Aorta (tissue), 5 donors: ENCODE data around the gene YIF1A. TPM values are rescaled to one million over a fixed set of nuclear protein-coding genes. Genes with fewer than 3 reads are reported as not detected.
"Not testable (repeated sequence)": the region's sequence is repeated elsewhere in the genome, so short reads cannot be mapped to it uniquely, and the experiment has no call there.

Experiments
- ATAC-seq: fragments of 200-7000 bp; cut with Tn5 transposase; one replicate; pipeline ENCODE4 v1.9.1; 2022; ENCODE audit warnings: moderate library complexity; ENCODE audit not compliant: low FRiP score
- DNase-seq, 2 donors: peaks; one replicate each; pipeline ENCODE4 v3.0.0-alpha.2; 2020
- H3K27ac ChIP-seq, 2 donors: one replicate each; pipeline ENCODE4 v1.5.1; 2013; ENCODE audit warnings: low read length in 2 of 2, mild to moderate bottlenecking in 2 of 2, moderate library complexity in 2 of 2, control low read depth in 1 of 2, inconsistent platforms in 1 of 2, low read depth in 1 of 2
- H3K27me3 ChIP-seq, 2 donors: one replicate each; pipeline ENCODE4 v1.6.1; 2013; ENCODE audit warnings: control low read depth in 1 of 2, low read length in 1 of 2, mild to moderate bottlenecking in 1 of 2, moderate library complexity in 1 of 2; ENCODE audit not compliant: insufficient read depth in 2 of 2, control insufficient read depth in 1 of 2
- H3K36me3 ChIP-seq, 2 donors: one replicate each; pipeline ENCODE4 v1.6.1; 2013; ENCODE audit warnings: control low read depth in 1 of 2, low read length in 1 of 2, mild to moderate bottlenecking in 1 of 2; ENCODE audit not compliant: insufficient read depth in 2 of 2, control insufficient read depth in 1 of 2
- H3K4me1 ChIP-seq, 2 donors: one replicate each; pipeline ENCODE4 v1.6.1; 2013; ENCODE audit warnings: low read length in 2 of 2, control low read depth in 1 of 2, mild to moderate bottlenecking in 1 of 2, moderate library complexity in 1 of 2; ENCODE audit not compliant: insufficient read depth in 2 of 2, control insufficient read depth in 1 of 2
- H3K4me3 ChIP-seq, 2 donors: one replicate each; pipeline ENCODE4 v1.5.1; 2013; ENCODE audit warnings: low read length in 2 of 2, control low read depth in 1 of 2, mild to moderate bottlenecking in 1 of 2
- H3K9me3 ChIP-seq: one replicate; pipeline ENCODE4 v1.6.1; 2013; ENCODE audit warnings: mild to moderate bottlenecking, low read length; ENCODE audit not compliant: control insufficient read depth
- WGBS, 2 donors: extraction: QIAGEN DNeasy Blood & Tissue Kit; methylation state at CpG; one replicate each; pipeline ENCODE4 v1.1.7; 2013; 5-methylcytosine and 5-hydroxymethylcytosine counted together
- intact Hi-C, 2 donors: fragments of 100-400 bp; cut with DNase I; formaldehyde crosslinking; loops; one replicate each; pipeline versions ENCODE4 v1.14.2 to v1.15.0; 2022
- polyA plus RNA-seq, 2 donors: library from polyadenylated mRNA; stranded (reverse); fragments of 200-250 nt; gene quantifications; one replicate each; pipeline ENCODE4 v1.2.3, GENCODE V29; 2013
- total RNA-seq, 2 donors: library from RNA; stranded (reverse); fragmentation: NEBNext Ultra II Directional; extraction: Animal tissue kit (Norgen Biotek cat#: 25700); gene quantifications; one replicate each; pipeline ENCODE4 v1.2.1, GENCODE V29; 2021
- donor health status: healthy with polysubstance abuse.
- donor health status: Bipolar disorder and iron deficiency.
- donor health status: DM: no; HTN: no; CAD: no.
- donor health status: DM: no; HTN: no; CAD: no.
- donor health status: DM: yes; HTN: yes; CAD: no.

Gene YIF1A
- total and polyA plus RNA-seq, 4 donors: 73.2 to 109 (median 75.8) TPM

DNA sequence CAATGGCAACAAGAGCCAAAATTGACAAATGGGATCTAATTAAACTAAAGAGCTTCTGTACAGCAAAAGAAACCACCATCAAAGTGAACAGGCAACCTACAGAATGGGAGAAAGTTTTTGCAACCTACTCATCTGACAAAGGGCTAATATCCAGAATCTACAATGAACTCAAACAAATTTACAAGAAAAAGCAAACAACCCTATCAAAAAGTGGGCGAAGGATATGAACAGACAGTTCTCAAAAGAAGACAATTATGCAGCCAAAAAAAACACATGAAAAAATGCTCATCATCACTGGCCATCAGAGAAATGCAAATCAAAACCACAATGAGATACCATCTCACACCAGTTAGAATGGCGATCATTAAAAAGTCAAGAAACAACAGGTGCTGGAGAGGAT is 31.3 kb upstream of the YIF1A start:
- H3K27me3 ChIP-seq, DNase-seq, H3K27ac ChIP-seq, H3K36me3 ChIP-seq, H3K9me3 ChIP-seq, H3K4me1 ChIP-seq, ATAC-seq, H3K4me3 ChIP-seq, intact Hi-C loops: not testable (repeated sequence)
- WGBS, 2 donors: 98 to 100% methylated on average over 1 to 2 of the region's 2 CpGs

DNA sequence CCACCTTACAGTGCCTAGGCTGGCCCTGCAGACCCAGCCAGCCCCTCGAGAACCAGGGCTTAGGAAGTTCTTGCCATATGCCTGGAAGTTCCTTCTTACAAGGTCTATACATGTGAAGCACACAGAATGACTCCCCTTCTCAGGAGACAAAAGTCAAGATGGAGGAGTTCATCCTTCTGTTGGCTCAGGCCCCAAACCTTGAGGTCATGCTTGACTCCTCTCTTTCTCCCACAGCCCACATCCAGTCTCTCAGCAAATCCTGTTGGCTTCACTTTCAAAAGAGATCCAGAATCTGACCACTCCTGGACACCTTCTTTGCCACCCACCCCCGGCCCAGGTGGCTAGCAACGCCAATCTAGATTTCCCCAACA is 29.6 kb upstream of the YIF1A start:
- no peak overlapping the region for H3K27ac ChIP-seq
- H3K4me3 ChIP-seq: no peak overlapping the region
- WGBS, 2 donors: 90 to 97% methylated on average over 2 to 3 of the region's 3 CpGs
- H3K9me3 ChIP-seq: no peaks in the 10 kb centered on the region
- DNase-seq (no peak), ATAC-seq (no peak)
- intact Hi-C loops: no loop called here
- no peaks in the 10 kb centered on the region for H3K36me3 ChIP-seq
- no peaks in the 10 kb centered on the region for H3K4me1 ChIP-seq
- no peaks in the 10 kb centered on the region for H3K27me3 ChIP-seq

DNA sequence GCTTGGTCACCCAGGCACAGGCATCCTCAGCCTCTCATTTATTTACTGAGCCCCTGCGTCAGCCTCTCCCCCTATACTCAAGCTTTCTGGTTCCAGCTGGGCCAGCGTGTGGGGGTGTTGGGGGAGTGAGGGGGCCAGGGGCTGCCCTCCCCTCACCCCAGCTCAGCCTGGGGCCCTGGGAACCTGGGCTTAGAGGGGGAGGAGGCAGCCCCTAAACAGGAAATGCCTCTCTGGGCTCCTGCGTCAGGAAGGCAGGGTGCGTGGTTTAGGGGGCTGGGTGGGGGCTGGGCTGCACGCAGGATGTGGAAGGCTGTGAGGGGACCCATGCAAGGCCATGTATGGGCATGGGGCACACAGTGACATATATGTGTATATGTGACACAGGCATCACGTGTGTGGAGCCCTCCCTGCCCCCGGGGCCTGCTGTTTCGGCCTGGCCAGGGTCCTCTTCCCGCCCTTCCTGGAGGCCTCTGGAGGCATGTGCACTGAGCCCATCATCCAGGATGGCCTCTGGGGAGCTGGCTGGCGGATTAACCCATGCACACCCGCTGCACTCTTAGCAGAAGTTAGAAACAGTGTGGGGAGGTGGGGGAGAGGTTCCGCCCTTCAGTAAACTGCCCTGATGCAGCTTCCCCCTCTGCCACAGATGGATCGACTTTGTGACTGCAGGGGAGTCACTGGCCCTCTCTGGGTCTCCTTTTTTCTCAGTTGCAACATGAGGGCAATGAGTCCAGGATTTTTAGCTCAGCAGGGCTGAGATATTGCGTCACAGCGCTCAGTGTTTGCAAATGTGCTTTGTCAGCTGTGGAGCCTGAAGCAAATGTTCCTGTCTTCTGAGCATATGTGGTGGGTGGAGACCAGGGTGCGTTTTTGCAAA is 29.0 kb upstream of the YIF1A start:
- no peaks in the 10 kb centered on the region for H3K4me1 ChIP-seq
- no peaks in the 10 kb centered on the region for H3K27me3 ChIP-seq
- intact Hi-C loops: no loop called here
- ATAC-seq (peak; percentile 50), DNase-seq (peak in 1 of 2 donors; percentile 81)
- no peak overlapping the region for H3K27ac ChIP-seq
- no peak overlapping the region for H3K4me3 ChIP-seq
- no peaks in the 10 kb centered on the region for H3K9me3 ChIP-seq
- 28% methylated on average over 15 to 16 of the region's 16 CpGs for WGBS, 2 donors
- H3K36me3 ChIP-seq: no peaks in the 10 kb centered on the region

DNA sequence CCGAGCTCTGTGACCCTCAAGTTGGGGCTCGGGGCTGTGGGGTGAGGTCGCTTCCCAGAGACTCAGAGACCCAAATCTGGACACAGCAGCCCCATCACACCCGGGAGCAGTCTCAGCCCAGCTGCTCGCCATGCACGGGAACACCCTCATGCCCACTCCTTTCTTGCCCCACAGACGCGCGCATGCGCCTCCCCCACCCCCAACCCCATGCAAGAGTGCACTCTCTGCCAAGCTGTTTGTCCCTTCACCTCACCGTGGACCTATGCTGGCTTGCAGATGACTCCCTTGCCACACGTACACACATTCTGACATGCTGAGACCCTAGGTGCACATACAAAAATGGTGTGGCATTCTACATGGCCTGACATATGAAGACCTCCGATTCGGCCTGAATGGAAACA is 28.4 kb upstream of the YIF1A start:
- Histone ChIP-seq H3K4me3 (no peak overlapping the region), H3K27me3 (no peaks in the 10 kb centered on the region), H3K9me3 (no peaks in the 10 kb centered on the region), H3K4me1 (no peaks in the 10 kb centered on the region), H3K36me3 (no peaks in the 10 kb centered on the region), H3K27ac (no peak overlapping the region)
- ATAC-seq (no peak), DNase-seq (peak in 1 of 2 donors; percentile 68)
- WGBS, 2 donors: 1 to 2% methylated on average over 10 to 14 of the region's 14 CpGs
- intact Hi-C loops: no loop called here

DNA sequence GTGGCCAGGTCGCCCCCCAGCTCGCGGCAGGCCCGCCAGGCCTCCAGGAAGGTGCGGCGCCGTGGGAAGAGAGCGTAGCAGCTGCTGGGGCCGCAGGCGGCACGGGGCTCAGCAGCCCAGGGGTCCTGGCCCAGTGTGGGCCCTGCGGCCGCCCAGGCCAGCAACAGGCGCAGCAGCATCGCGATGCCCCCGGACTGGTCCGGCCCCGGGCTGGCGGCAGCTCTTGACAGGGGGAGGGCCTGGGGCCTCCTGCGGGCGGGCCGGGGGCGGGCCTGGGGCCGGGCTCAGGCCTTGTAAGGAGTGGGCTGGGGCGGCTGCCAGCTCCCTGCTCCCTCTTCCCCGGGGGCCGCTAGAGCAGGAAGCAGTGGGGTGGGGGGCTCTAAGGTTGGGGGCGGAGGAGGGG is 27.9 kb upstream of the YIF1A start, which contains the start of gene CD248:
CD248 (minus strand) TSS at position 196 of the 403 bp plus-strand sequence; CDS start at position 179, 17 bp downstream.
- no peaks in the 10 kb centered on the region for H3K27me3 ChIP-seq
- ATAC-seq: peak; percentile 62
- H3K9me3 ChIP-seq: no peaks in the 10 kb centered on the region
- no peak within 1 kb of the TSS for H3K27ac ChIP-seq
- H3K4me1 ChIP-seq: no peaks in the 10 kb centered on the region
- no peaks in the 10 kb centered on the region for H3K36me3 ChIP-seq
- peak; percentile 85 to 90 for DNase-seq
- intact Hi-C loops: no loop called here
- H3K4me3 ChIP-seq: peak within 1 kb of the TSS in 1 of 2 donors; percentile 2
- 4 to 5% methylated on average over 11 to 29 of the region's 29 CpGs for WGBS, 2 donors

DNA sequence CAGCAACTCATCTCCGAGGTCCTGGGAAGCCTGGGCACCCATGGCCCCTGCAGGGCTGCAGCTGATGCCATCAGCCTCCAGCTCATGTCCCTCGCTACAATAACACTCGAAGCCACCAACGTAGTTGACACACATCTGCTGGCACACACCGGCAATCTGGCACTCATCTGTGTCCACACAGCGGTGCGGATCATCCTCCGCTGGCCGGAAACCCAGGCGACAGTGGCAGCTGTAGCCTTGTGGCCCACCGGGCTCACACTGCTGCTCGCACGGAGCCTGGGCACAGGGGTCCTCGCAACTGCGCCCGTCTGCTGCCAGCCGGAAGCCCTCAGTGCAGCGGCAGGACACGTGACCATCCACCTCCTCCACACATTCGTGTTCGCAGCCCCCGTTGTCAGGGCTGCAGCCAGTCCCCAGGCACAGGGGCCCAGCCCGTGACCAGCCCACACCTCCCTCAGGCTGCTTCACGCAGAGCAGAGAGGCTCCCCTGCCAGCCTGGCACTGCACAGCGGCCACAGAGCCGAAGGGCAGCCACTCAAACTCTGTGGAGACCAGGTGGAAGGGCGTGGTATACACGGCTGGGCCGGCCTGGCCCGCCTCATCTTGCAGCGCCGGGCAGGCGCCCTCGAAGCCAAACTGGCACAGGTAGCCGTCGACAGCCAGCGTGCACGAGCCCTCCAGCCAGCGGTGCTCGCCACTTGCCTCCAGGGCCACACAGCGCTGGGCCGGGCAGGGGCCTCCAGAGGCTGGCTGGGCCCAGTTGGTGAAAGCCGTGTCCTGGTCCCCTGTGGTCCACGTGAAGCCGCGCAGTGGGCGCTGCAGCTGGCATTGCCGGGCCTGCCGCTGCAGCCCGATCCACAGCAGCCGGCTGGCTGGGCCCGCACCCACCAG is 27.2 kb upstream of the YIF1A start:
- WGBS, 2 donors: 38 to 49% methylated on average over 52 of the region's 52 CpGs
- intact Hi-C loops: no loop called here
- H3K4me1 ChIP-seq: no peaks in the 10 kb centered on the region
- no peaks in the 10 kb centered on the region for H3K36me3 ChIP-seq
- peak overlapping the region in 1 of 2 donors; percentile 2 for H3K4me3 ChIP-seq
- no peaks in the 10 kb centered on the region for H3K9me3 ChIP-seq
- DNase-seq (no peak), ATAC-seq (no peak)
- H3K27me3 ChIP-seq: no peaks in the 10 kb centered on the region
- no peak overlapping the region for H3K27ac ChIP-seq

DNA sequence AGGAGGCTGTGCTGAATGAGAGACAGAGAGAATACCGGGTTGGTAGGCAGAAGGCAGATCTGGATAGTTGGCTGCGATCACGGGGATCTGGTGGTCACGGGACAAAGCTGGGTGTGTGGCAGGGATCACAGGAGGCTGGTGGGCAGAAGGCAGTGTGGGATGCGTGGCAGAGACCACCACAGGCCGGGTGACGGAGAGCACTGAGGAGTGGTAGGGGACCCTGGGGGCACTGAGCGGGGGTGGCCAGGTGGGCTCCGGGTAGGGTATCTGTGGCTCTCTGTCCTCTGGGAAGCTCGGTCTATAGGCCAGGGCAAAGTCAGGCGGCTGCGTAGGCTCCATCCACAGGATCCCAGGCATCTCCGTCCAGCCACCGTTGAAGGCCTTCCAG is 26.5 kb upstream of the YIF1A start:
- WGBS, 2 donors: 92 to 93% methylated on average over 14 of the region's 14 CpGs
- intact Hi-C loops: no loop called here

DNA sequence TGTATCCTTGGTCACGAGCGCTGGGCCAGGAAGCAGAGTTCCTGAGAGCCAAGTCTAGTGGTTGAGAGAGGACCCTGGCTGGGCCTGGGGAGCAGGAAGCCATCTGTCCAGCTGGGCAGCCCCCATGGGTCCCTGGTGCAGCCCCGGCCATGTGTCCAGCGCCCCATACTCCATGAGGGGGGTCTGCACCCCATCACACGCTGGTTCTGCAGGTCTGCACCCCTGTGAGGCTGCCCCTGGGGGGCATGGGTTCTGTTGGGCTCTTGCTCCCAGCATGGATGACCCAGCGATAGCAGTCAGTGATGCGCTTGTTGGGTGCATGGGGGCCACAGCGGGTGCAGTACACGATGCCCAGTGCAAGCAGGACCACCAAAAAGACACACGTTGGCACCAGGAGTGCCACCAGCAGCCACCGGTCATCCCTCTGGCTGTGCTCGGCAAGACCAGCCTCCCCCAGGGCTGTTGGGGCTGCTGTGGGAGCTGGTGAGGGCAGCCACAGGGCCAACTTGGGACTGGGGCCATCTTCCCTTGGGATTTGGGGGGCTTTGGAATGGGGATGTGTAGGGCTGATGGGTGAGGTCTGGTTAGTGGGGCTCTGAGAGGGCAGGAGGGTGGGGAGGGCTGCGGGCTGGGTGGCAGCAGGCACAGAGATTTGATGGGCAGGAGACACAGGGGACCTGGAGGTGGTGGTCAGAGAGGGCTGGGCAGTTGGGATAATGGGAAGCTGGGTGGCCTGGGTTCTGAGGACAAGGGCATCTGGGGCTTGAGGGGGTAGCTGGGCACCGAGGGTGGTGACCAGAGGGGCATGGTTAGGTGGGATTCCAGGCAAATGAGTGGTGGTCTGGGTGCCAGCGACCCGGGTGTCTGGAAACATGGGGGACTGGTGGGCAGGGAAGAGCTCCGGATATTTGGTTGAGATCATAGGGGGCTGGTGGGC is 25.9 kb upstream of the YIF1A start:
- intact Hi-C loops: loop anchor here in 1 of 2 donors (1.0 kb wide), 1 partner anchor 74 kb away; no protein-coding TSS in a partner anchor
- Histone ChIP-seq H3K27me3 (no peaks in the 10 kb centered on the region), H3K36me3 (no peaks in the 10 kb centered on the region), H3K4me1 (no peaks in the 10 kb centered on the region), H3K4me3 (no peak overlapping the region), H3K27ac (no peak overlapping the region), H3K9me3 (no peaks in the 10 kb centered on the region)
- ATAC-seq (no peak), DNase-seq (no peak)
- 91% methylated on average over 17 of the region's 17 CpGs for WGBS, 2 donors

More for the DNA sequence above, 26.5 kb upstream of the YIF1A start:
- H3K4me1 ChIP-seq: no peaks in the 10 kb centered on the region
- H3K27ac ChIP-seq: no peak overlapping the region
- ATAC-seq (no peak), DNase-seq (no peak)
- H3K27me3 ChIP-seq: no peaks in the 10 kb centered on the region
- no peak overlapping the region for H3K4me3 ChIP-seq
- H3K9me3 ChIP-seq: no peaks in the 10 kb centered on the region
- H3K36me3 ChIP-seq: no peaks in the 10 kb centered on the region
